Stimulated activated CD8-positive, alpha-beta memory T cell treated with anti-CD3 and anti-CD28 coated beads, Interleukin-4, amount 100 ng/mL, for 24 hours (primary cell): ENCODE data around the gene GRN.
A peak's percentile ranks its signal among the peaks of the same experiment; 100 is the strongest.

Source experiments
- DNase-seq: peaks from one replicate; pipeline ENCODE4 v3.0.0-alpha.2; 2020; ENCODE audit warnings: low read depth

The GRN gene

DNA sequence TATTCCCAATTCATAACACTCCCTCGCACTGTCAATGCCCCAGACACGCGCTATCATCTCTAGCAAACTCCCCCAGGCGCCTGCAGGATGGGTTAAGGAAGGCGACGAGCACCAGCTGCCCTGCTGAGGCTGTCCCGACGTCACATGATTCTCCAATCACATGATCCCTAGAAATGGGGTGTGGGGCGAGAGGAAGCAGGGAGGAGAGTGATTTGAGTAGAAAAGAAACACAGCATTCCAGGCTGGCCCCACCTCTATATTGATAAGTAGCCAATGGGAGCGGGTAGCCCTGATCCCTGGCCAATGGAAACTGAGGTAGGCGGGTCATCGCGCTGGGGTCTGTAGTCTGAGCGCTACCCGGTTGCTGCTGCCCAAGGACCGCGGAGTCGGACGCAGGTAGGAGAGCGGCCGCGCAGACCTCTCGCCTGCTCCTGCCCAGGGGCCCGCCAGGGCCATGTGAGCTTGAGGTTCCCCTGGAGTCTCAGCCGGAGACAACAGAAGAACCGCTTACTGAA lies at the start of gene GRN:
GRN (plus strand) TSS at position 364 of the 515 bp plus-strand sequence. CDS start 3,863 bp downstream, outside the sequence.
- DNase-seq = peak; percentile 71

DNA sequence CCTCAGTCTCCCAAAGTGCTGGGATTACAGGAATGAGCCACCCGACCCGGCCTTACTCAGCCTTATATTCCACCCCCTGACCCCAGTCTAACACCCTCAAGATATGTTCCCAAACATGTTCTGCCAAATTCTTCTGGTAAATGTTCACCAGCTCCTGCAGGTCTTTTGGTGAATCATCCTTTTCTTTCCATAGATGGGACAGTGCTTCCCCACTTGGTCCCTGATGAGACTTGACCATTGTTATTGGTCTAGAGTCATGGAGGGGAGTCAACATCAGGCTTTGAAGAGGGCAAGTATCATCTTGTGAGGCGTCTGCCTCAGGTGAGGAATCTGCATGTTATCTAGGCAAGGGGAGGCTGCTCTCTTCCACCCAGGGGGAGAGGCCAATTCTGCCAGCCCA lies 47.1 kb upstream of the GRN start:
- DNase-seq = no peak

DNA sequence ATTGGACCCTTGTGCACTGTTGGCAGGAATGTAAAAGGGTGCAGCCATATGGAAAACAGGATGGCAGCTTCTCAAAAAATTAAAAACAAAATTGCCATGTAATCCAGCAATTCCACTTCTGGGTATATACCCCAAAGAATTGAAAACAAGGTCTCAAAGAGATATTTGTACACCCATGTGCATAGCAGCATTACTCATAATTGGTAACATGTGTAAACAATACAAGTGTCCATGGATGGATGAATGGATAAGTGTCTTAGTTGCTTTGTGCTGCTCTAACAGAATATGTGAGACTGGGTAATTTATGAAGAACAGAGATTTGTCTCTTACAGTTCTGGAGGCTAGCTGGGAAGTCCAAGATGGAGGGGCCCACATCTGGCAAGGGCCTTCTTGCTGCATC lies 40.5 kb upstream of the GRN start:
- DNase-seq = no peak

DNA sequence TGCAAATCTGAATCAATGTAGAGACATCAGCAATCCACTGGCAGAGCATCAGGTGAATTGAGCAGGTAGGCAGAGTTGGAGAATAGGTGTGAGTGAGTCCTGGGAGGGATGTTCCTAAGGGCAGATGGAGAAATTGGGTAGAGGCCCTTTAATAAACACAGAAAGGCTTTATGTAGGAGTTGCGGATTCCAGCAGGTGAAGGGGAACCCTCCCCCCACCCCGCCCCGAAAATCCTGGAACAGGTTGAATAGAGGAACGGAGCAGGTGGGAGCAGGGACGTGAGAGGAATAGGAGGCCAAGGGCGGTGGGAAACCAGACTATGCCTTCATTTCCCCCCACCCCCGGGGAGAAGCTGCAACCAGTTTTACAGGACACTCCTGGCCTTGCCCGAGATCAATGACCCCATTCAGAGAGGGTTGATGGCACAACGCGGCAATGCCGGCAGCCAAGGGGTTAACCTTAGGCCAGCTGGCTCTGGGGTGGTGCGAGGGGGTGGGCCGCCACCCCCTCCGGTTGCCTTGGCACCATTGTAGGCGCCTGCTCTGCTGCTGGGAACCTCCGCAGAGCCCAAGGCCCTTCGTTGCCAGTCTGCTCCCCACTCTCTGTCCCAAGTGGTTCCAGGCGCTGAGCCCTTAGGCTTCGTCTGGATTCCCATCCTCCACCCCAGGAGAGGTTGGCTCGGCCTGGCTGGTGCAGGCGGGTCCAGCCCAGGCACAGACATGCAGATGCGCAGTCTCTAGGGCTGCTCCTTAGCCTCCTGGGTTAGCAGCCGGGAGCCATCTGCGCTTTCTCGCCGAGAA lies 37.5 kb upstream of the GRN start:
- DNase-seq = no peak

DNA sequence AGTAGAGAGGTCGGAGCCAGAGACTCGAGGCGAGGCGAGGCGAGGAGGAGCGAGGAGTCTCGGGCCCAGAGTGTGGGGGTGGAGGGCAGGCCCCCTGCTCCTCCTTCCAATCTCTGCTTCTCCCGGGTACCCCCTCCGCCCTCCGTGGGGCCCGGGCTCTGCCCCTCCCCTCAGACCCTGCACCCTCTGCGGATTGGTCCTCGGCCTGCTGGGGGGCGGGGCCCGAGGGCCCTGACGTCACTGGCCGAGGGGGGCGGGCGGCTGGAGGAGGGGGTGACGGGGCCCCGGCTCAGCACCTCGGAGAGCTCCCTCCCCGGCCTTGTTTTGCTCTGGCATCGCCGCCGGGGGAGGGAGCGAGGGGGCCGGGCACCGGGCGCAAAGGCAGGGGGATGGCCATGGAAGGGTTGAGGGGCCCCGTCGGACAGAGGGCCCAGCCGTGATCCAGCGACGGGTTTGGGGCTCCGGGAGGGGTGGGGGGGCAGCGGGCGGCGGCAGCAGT lies 36.7 kb upstream of the GRN start, which contains the start of gene RUNDC3A:
RUNDC3A (plus strand) TSS at position 282 of the 499 bp plus-strand sequence. CDS start 232 bp downstream, outside the sequence.
- peak; percentile 80 for DNase-seq

DNA sequence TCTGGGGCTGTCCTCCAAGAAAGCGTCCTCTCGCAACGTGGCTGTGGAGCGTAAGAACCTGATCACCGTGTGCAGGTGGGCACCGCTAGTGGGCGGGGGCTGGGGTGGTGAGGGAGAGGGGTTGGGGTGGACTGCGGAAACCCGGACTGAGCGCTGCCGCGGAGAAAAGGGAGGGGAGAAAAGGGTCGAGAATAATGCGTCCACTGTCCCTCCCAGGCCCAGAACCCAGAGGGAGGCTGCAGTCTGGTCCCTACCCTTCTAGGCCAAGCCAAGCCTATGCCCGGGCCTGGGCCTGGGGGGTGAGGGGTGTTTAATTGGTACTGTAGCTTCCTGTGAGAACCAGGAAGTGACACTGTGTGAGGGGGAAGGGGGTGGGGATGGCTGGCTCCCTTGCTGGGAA lies 36.2 kb upstream of the GRN start:
- DNase-seq = no peak

DNA sequence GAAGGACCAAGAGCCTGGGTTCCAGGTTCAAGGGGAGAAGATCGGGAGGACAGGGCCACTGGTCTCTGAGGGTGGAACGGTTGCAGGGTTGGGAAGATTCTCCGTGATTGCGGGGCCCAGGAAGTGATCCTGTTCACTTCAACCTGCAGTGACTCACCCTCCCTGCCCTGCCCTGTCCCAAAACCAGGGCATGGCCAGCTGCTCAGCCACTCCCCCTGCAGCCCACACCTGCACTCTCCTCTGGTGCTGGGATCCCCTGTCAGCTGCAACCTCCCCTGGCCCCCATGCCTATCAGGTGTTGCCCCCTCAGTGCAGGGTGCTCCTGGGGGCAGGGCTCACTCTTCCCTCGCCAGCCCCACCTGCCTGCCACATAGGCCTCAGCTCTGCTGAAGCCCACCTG lies 35.6 kb upstream of the GRN start:
- no peak for DNase-seq

DNA sequence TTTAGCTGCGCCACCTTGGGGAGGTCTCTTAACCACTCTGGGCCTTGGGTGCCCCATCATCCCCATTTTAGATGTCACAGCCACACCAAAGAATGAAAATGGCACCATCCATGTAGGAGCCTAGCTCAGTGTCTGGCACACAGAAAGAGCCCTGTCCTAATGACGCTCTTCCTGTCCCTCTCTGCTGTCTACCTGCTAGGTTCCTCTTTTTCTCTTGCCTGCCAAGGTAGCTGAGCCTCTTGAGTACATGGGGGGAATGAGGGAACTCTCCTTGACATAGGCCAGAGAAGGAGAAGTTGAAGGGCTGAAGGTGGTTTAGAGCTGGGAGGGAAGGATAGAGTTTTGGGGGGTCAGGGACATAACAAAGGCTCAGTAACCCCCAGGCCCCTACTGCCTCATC lies 34.9 kb upstream of the GRN start:
- DNase-seq = no peak

DNA sequence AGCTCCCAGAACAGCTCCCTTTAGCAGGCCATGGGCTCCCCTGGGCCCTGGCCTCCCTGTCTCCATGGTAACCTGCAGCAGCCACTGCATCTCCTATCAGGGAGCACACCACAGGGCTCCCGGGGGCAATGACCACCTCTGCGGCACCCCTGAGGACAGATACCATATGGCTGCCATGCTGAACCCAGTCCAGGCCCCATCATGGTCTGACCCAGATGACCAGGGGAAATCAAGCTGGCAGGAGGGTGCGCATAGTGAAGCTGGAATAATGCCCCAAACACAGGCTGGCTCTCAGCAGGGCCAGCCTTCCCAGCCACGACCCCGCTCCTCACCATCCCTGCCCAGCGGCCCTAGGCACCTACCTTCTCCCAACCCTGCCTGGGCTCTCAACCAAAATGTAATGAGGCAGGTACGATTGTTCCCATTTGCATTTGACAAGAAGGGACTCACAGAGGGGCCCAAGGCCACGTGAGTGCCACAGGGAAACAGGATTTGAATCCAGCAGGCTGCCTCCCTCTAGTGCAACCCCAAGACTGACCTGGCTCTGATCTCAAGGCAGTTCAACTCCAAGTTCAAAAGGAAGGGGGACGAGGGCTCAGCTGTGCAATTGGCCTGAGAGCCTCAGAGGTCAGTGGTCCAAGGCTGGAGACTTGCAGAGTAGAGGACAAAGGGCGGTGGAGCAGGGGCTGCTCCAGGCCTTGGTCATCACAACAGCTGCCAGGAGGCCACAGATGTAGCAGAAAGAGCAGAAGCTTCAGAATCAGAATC lies 34.3 kb upstream of the GRN start:
- no peak for DNase-seq

DNA sequence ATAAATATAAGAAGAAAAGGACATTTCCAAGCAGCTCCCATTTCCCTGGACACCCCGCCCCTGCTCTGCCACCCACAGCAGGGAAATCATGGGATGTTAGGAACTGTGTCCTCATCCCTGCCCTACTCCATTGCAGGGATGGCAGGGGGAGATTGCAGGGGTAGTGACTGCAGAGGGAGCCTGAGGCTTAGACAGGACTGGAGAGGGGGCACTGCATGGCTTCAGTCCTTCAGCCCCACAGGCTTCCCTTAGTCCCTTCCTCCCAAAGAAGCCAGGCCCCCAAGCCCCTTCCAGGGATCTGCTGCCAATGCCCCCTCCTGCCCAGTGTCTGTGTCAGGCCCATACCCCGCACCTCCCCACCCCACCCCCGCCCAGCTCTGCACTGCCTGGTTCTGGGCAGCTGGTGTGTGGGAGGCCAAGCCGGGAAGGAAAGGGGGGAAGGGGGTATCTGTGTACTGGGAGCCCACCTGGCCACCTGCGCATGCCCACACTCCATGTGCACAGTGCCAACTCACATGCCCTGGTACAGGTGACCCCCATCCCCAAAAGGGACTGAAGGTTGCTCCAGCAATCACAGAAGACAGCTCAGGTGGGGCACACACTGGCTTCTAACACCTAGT lies 33.4 kb upstream of the GRN start:
- no peak for DNase-seq

DNA sequence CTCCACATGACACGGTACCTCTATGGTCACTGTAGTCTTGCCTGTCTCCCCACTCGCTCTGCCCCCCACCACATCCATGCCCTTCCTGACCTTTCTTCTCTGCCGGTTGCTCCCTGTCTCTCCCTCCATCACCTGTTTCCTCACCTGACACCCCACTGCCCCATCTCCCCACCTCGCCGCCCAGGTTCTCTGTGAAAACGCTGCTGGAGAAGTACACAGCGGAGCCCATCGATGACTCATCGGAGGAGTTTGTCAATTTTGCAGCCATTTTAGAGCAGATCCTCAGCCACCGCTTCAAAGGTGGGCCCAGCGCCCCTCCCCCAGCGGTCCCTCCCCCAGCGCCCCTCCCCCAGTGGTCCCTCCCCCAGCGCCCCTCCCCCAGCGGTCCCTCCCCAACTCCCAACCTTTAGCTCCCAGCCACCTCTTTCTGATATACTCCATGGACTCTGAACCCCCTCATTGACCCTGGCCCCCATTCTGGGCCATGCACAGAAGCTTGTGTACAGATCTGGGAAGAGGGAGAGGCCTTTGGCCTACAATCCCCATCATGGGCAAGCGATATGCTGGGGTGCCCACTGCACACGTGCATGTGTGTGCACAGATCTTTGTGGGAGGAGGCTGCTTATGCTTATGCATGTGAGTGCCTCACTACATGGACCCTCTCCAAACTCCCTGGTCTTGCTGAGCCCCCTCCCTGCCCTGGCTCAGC lies 32.6 kb upstream of the GRN start:
- no peak for DNase-seq

DNA sequence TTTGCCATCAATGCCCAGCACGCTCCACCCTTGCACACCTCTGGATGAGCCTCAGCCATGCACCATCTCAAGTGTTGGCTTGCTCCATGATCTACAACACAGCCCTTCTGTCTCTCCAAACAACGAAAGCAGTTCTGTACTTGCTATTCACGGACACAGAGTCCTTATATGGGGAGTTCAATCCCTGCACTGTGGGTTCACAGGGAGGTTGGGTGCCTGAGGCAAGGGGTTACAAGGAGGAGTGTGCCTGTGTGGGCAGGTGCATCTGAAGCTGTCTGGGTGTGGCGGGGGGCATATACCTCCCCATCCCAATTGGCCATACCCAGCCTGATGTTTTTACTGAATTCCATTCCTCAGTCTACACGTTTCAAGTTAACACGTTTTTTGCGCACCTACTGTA lies 31.1 kb upstream of the GRN start:
- DNase-seq = no peak

DNA sequence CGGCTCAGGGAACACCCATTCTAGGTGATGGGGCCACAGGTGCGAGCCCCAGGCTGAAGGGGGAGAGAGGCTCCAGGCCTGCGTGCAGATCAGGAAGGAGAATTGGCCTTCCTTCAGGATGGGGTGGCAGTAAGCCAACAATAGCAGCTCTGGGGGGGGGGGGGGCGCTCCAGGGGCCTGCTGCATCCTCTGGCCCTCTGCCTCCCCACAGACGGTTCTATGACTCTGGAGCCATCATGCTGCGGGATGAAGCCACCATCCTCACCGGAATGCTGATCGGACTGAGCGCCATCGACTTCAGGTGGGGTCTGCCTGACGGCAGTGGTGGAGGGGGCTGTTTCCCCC lies 30.6 kb upstream of the GRN start:
- no peak for DNase-seq

DNA sequence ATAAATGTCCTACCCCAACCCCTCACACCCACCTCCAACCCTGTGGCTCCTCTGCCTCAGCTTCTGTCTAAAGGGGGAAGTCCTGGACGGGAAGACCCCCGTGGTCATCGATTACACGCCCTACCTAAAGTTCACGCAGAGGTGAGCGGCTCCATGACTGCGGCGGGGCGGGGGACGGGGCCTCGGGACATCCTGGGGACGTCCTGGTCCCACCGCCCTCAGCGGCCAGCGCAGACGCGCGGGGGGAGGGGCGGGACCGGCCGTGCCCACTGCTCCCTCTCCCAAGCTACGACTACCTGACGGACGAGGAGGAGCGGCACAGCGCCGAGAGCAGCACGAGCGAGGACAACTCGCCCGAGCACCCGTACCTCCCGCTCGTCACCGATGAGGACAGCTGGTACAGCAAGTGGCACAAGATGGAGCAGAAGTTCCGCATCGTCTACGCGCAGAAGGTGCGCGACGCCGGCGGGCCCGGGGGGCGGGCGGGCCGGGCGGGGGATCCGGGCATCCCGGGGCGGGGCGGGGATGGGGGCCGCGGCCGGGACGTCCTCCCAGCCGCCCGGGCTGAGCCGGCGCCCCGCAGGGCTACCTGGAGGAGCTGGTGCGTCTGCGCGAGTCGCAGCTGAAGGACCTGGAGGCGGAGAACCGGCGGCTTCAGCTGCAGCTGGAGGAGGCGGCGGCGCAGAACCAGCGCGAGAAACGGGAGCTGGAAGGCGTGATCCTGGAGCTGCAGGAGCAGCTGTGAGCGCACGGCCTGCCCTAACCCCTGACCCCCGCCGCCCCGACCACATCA lies 30.0 kb upstream of the GRN start:
- DNase-seq = peak; percentile 35

DNA sequence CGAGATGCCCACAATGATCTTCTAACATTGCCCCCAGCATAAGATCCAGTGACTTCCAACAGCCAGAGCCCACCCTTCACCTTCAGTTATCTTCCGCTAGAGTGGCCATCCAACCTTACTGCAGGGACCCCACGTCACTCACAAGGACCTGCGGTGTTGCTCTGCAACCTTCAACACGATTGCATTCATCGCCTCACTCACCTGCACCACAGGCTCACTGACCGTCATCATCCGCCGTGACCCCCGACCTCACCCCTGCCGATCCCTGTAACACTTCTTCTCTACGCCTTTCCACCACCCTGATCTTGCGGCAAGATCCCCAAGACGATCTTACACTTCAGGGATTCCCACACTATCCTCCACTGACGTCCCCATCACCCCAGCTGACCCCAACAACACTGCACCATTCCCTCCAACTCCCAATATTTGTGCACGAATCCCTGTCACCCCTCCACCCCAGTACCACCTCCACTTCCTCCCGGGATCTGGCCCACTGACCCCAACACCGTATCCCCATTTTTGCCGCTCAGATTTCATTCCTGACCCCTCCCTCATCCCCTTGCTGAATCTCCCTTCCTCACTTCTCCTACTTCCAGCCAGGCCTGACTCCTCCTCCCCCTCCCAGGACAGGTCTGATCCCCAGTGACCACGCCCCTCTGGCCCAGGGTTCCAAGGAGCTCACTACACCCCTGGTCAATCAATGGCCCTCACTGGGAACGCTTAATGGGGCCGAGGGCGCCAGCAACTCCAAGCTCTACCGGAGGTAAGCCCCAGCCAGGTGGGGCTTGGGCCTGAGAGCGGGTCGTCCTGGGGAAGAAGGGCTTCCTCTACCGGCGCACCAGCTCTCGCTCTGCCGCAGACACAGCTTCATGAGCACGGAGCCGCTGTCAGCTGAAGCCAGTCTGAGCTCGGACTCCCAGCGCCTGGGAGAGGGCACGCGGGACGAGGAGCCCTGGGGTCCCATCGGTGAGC lies 29.1 kb upstream of the GRN start:
- no peak for DNase-seq

DNA sequence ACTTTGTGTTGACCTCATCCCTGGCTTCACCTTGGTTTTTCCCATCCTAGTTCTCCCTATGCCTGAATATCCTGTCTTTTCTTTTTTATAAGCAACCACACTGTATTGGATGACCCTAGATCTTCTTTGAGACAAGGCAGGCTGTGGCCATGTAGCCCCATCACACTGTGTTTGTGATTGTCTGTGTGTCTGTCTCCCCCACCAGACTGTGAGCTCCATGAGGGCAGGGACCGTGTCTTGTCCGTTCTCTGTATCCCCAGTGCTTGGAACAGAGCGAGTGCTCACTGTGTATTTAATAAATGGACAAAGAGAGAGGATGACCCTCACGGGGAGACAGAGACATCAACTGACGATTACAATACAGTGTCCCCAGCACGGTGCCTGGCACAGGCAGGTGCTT lies 27.6 kb upstream of the GRN start:
- no peak for DNase-seq

DNA sequence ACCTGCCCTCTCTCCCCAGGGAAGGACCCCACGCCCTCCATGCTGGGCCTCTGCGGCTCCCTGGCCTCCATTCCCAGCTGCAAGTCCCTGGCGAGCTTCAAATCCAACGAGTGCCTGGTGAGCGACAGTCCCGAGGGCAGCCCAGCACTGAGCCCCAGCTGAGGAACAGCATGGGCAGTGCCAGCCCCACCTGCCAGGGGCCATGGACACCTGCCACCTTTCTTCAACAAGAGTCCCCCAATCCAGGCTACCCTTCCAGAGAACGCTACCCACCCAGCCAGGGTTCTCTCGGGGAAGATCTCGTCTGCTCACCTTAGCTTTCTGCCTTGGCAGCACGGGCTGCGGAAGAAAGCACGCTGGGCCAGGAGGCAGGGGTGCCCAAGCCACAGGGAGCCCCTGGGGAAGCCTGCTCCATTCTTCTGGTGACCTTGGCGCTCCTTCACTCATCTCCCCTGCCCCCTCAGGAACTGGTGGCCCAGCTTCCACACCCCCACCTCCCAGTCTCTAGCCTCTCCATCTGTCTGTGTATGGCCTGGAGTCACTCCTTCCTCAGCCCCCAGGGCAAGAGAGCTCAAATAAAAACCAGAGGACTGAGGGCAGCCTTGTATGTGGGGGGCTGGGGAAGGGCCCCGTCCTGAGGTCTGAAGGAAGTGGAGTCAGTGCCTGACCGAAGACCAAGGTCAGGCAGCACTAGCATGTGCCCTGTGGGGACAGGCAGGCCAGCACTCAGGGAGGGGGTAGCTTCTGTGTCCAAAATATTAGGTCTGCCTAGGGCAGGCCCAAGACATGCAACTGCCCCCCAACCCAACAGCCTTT lies 26.8 kb upstream of the GRN start:
- no peak for DNase-seq

DNA sequence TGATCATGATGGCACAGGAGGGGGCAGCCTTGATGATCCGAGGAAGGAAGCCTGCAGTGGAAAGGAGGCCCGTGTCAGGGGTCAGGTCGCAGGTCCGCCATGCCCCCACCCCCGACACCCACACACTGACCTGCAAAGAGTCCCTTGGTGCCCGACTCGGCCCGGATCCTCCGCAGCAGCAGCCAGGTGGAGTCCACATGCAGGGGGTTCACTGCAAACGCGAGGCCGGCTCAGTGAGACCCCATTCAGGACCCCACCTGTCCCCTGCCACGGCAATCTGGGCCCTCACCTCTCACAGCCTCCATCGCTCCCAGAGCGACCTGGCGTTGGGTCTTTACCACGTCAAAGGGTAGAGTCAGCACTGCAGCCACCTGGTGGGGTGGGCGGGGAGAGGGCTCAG lies 25.0 kb upstream of the GRN start:
- no peak for DNase-seq
